HepG2 (cell line): ENCODE measurements around the gene FAM72C. TPM values are rescaled to one million over a fixed set of nuclear protein-coding genes. Genes with fewer than 3 reads are reported as not detected.
"Not testable (repeated sequence)": the region's sequence is repeated elsewhere in the genome, so short reads cannot be mapped to it uniquely, and the experiment has no call there.

ENCODE experiments used
- ATAC-seq: fragments of 200-7000 bp; cut with Tn5 transposase; 3 replicates; pipeline ENCODE4 v1.9.1; 2020; ENCODE audit warnings: mild to moderate bottlenecking, moderate library complexity
- Bru-seq: library from RNA; stranded (reverse); fragments of 400-500 nt; gene quantifications from one replicate; lab custom pipeline; 2021; lab: Mats Ljungman, UMichigan
- BruChase-seq, 2 experiments: library from RNA; stranded (reverse); fragments of 400-500 nt; gene quantifications; one replicate each; lab custom pipeline; 2021; lab: Mats Ljungman, UMichigan
- BruUV-seq: library from RNA; stranded (reverse); fragments of 400-500 nt; replicated peaks from 2 replicates; lab custom pipeline; 2021; lab: Mats Ljungman, UMichigan
- CTCF ChIA-PET: fragments of 300-600 bp; formaldehyde crosslinking; extraction: SDS; loops from one replicate; lab custom pipeline; 2021; ENCODE audit warnings: low total read pairs, inconsistent platforms, low intra/inter-chr PET ratio; lab: Yijun Ruan, JAX
- POLR2A ChIA-PET: fragments of 350-600 bp; sonication (Branson Sonifier 250); formaldehyde crosslinking; loops from one replicate; lab custom pipeline; 2020; ENCODE audit warnings: antibody characterized with exemption, inconsistent platforms; lab: Yijun Ruan, JAX
- DNase-seq: peaks from one replicate; pipeline ENCODE4 v3.0.0-alpha.2; 2015; ENCODE audit warnings: low spot score
- FAIRE-seq: peaks from 3 replicates; lab custom pipeline; 2011; peaks lifted over from hg19 to GRCh38; lab: Jason Lieb, UNC
- H2AFZ ChIP-seq: one replicate; pipeline ENCODE4 v1.6.1; 2011; ENCODE audit warnings: low read length, inconsistent platforms
- H3K27ac ChIP-seq: fragments of 300-600 bp; 3 replicates; pipeline ENCODE4 v1.8.0; 2011; ENCODE audit warnings: mixed run types, mild to moderate bottlenecking, mixed read lengths, low read length, inconsistent platforms; ENCODE audit not compliant: insufficient read depth; ENCODE audit errors: extremely low read length
- H3K27me3 ChIP-seq, 2 experiments: fragments of 200-600 bp in 1 of 2; 2 replicates in 1 of 2; 3 replicates in 1 of 2; pipeline versions ENCODE4 v1.6.0 to v1.8.0; 2011; ENCODE audit warnings: low read length in 2 of 2, mild to moderate bottlenecking in 2 of 2, moderate library complexity in 2 of 2, inconsistent platforms in 1 of 2; ENCODE audit not compliant: insufficient read depth in 2 of 2, control insufficient read depth in 1 of 2
- H3K36me3 ChIP-seq, 2 experiments: fragments of 200-600 bp in 1 of 2; replicated peaks in 1 of 2; 2 replicates in 1 of 2; 3 replicates in 1 of 2; pipeline versions ENCODE4 v1.5.1 to v1.8.0; 2011; ENCODE audit warnings: low read length in 2 of 2, inconsistent platforms in 1 of 2; ENCODE audit not compliant: insufficient read depth in 2 of 2, control insufficient read depth in 1 of 2
- H3K4me1 ChIP-seq: 2 replicates; pipeline ENCODE4 v1.5.1; 2012; ENCODE audit warnings: low read length, inconsistent platforms; ENCODE audit not compliant: insufficient read depth
- H3K4me2 ChIP-seq: 2 replicates; pipeline ENCODE4 v1.6.0; 2011; ENCODE audit warnings: low read depth, low read length, inconsistent platforms
- H3K4me3 ChIP-seq, 3 experiments: fragments of 200-600 bp in 1 of 3; sonication (generic), shearing (Covaris generic) in 1 of 3; replicated peaks in 1 of 3; 2 replicates each; pipeline ENCODE4 v1.5.1; 2011 to 2016; ENCODE audit warnings: low read length in 3 of 3, inconsistent platforms in 2 of 3, low read depth in 2 of 3, mild to moderate bottlenecking in 2 of 3, control low read depth in 1 of 3, mixed read lengths in 1 of 3; ENCODE audit not compliant: insufficient read depth in 1 of 3
- H3K79me2 ChIP-seq: one replicate; pipeline ENCODE4 v1.6.1; 2011; ENCODE audit warnings: low read length, inconsistent platforms; ENCODE audit not compliant: insufficient read depth
- H3K9ac ChIP-seq: 2 replicates; pipeline ENCODE4 v1.6.0; 2011; ENCODE audit warnings: mild to moderate bottlenecking, low read depth, low read length, inconsistent platforms; ENCODE audit not compliant: insufficient read depth
- H3K9me3 ChIP-seq: 2 replicates; pipeline ENCODE4 v1.5.1; 2012; ENCODE audit warnings: mild to moderate bottlenecking, low read length
- H4K20me1 ChIP-seq: 2 replicates; pipeline ENCODE4 v1.6.0; 2011; ENCODE audit warnings: inconsistent platforms, mild to moderate bottlenecking, low read length, moderate library complexity; ENCODE audit not compliant: insufficient read depth
- WGBS: methylation state at CpG from one replicate; pipeline ENCODE4 v1.1.6; 2017; ENCODE audit warnings: low lambda C conversion rate; 5-methylcytosine and 5-hydroxymethylcytosine counted together
- in situ Hi-C: cut with HindIII; loops from 2 replicates; pipeline ENCODE4 v1.10.0; 2017; ENCODE audit warnings: low pct_unique_long_range_greater_than_20kb; ENCODE audit not compliant: extremely low pct_ligation_motif_present
- intact Hi-C: fragments of 100-400 bp; cut with micrococcal nuclease; formaldehyde crosslinking; loops from one replicate; pipeline ENCODE4 v1.10.0; 2022; ENCODE audit not compliant: unreplicated experiment
- long read RNA-seq, 2 experiments: library from RNA in 1 of 2; library from polyadenylated mRNA in 1 of 2; stranded (forward) in 1 of 2; unstranded in 1 of 2; transcript quantifications; one replicate each; pipeline ENCODE4 v2.0.0, GENCODE V29; 2019 to 2022
- polyA minus RNA-seq, 3 experiments: library from RNA; depleted of rRNA, polyadenylated mRNA; stranded (reverse); fragments of >200 nt; gene quantifications; 2 replicates each; pipeline ENCODE4 v1.2.3, GENCODE V29; 2011; ENCODE audit warnings: low replicate concordance in 1 of 3
- polyA plus RNA-seq, 8 experiments: library from polyadenylated mRNA; depleted of rRNA in 3 of 8; stranded (reverse) in 7 of 8; unstranded in 1 of 8; fragments of >200 nt; fragmentation: Illumina TruSeq in 4 of 8; extraction: Trizol in 4 of 8; gene quantifications; 2 replicates each; pipeline versions ENCODE4 v1.2.1 to v1.2.3, GENCODE V29; 2011 to 2016; ENCODE audit warnings: low read depth in 4 of 8, missing spikeins in 1 of 8, mixed read lengths in 1 of 8; ENCODE audit not compliant: insufficient read depth in 1 of 8
- total RNA-seq, 5 experiments: library from RNA; depleted of rRNA; stranded (reverse); fragments of >200 nt; fragmentation: Illumina TruSeq; extraction: Trizol; gene quantifications; 2 replicates each; pipeline ENCODE4 v1.2.3, GENCODE V29; 2016; ENCODE audit warnings: low read depth in 1 of 5

The FAM72C gene
- total RNA-seq (2016; rRNA removed; fragmentation: Illumina TruSeq; extraction: Trizol): 3.0 and 3.9 TPM in 2 replicates
- 0.40 and 0.79 TPM in 2 replicates for total RNA-seq (2016; cell fraction: cytosol; rRNA removed; fragmentation: Illumina TruSeq; extraction: Trizol; ENCODE audit: low read depth)
- 2.9 and 3.7 TPM in 2 replicates for total RNA-seq (2016; cell fraction: insoluble cytoplasmic fraction; rRNA removed; fragmentation: Illumina TruSeq; extraction: Trizol)
- total RNA-seq (2016; cell fraction: membrane; rRNA removed; fragmentation: Illumina TruSeq; extraction: Trizol): 1.2 and 1.8 TPM in 2 replicates
- 0.99 and 1.8 TPM in 2 replicates for total RNA-seq (2016; cell fraction: nucleus; rRNA removed; fragmentation: Illumina TruSeq; extraction: Trizol)
- polyA plus RNA-seq (2011; rRNA removed): 1.9 and 2.8 TPM in 2 replicates
- polyA plus RNA-seq (2011; cell fraction: cytosol; rRNA removed): 1.4 and 1.7 TPM in 2 replicates
- polyA plus RNA-seq (2011; cell fraction: nucleus; rRNA removed): 0.68 and 1.1 TPM in 2 replicates
- polyA plus RNA-seq (2012): 1.5 and 3.5 TPM in 2 replicates
- 0.09 and 0.15 TPM in 2 replicates for polyA plus RNA-seq (2016; cell fraction: cytosol; fragmentation: Illumina TruSeq; extraction: Trizol; ENCODE audit: low read depth)
- polyA plus RNA-seq (2016; cell fraction: insoluble cytoplasmic fraction; fragmentation: Illumina TruSeq; extraction: Trizol; ENCODE audit: low read depth): 3.6 and 7.8 TPM in 2 replicates
- polyA plus RNA-seq (2016; cell fraction: membrane; fragmentation: Illumina TruSeq; extraction: Trizol; ENCODE audit: low read depth): 0.45 and 0.94 TPM in 2 replicates
- 4.6 and 8.3 TPM in 2 replicates for polyA plus RNA-seq (2016; cell fraction: nucleus; fragmentation: Illumina TruSeq; extraction: Trizol; ENCODE audit: insufficient read depth, low read depth)
- 0.64 and 6.7 TPM in 2 replicates for polyA minus RNA-seq (2011; rRNA and poly(A)+ RNA removed; ENCODE audit: low replicate concordance)
- 1.4 and 2.1 TPM in 2 replicates for polyA minus RNA-seq (2011; cell fraction: cytosol; rRNA and poly(A)+ RNA removed)
- 0.37 and 0.77 TPM in 2 replicates for polyA minus RNA-seq (2011; cell fraction: nucleus; rRNA and poly(A)+ RNA removed)
- Bru-seq, nascent RNA: percentile 25 among the genes with signal in this experiment
- percentile 32 among the genes with signal in this experiment for BruChase-seq, experiment 1, labeled RNA remaining after a 6-hour chase
- BruChase-seq, experiment 2, labeled RNA remaining after a 2-hour chase: percentile 31 among the genes with signal in this experiment
- long read RNA-seq, experiment 1, partial matches to known transcripts: 1 of 3 reads
- long read RNA-seq, experiment 1, other reads (novel, unspliced or antisense): 1 of 3 reads
- long read RNA-seq, experiment 2, partial matches to known transcripts: 0 of 3 reads
- long read RNA-seq, experiment 2, other reads (novel, unspliced or antisense): 1 of 3 reads

- H3K79me2 ChIP-seq, POLR2A ChIA-PET, H3K4me2 ChIP-seq, H3K27ac ChIP-seq, CTCF ChIA-PET, in situ Hi-C loops, BruUV-seq, intact Hi-C loops, H3K9ac ChIP-seq, H4K20me1 ChIP-seq, H2AFZ ChIP-seq, H3K27me3 ChIP-seq, FAIRE-seq, H3K9me3 ChIP-seq, H3K4me1 ChIP-seq, H3K36me3 ChIP-seq, DNase-seq, H3K4me3 ChIP-seq: not testable (repeated sequence)
- no CpG with 5 or more reads among the region's 48 CpGs for WGBS
- peak; percentile 83 for ATAC-seq
These were observed at the start of gene FAM72C for GRCh38 chr1:143971924-143972700. TSS of gene FAM72C (minus strand) at chr1:143971986. CDS start at chr1:143971141, 845 bp downstream.

GRCh38 chr1:144020001-144020738 is 48.4 kb upstream of the FAM72C start:
- intact Hi-C loops, H3K9me3 ChIP-seq, H4K20me1 ChIP-seq, in situ Hi-C loops, CTCF ChIA-PET, BruUV-seq, H3K36me3 ChIP-seq, DNase-seq, H3K27ac ChIP-seq, H3K9ac ChIP-seq, H2AFZ ChIP-seq, H3K4me2 ChIP-seq, ATAC-seq, H3K4me3 ChIP-seq, POLR2A ChIA-PET, H3K79me2 ChIP-seq, H3K27me3 ChIP-seq, FAIRE-seq, H3K4me1 ChIP-seq: not testable (repeated sequence)
- 25% methylated on average over 1 of the region's 3 CpGs for WGBS

- H2AFZ ChIP-seq, H3K9ac ChIP-seq, H3K4me1 ChIP-seq, POLR2A ChIA-PET, H3K27me3 ChIP-seq, ATAC-seq, intact Hi-C loops, H3K9me3 ChIP-seq, FAIRE-seq, H3K4me2 ChIP-seq, H3K36me3 ChIP-seq, H3K79me2 ChIP-seq, H3K4me3 ChIP-seq, BruUV-seq, H4K20me1 ChIP-seq, H3K27ac ChIP-seq, CTCF ChIA-PET, in situ Hi-C loops, DNase-seq: not testable (repeated sequence)
- no CpG with 5 or more reads among the region's 2 CpGs for WGBS
These were observed 47.3 kb upstream of the FAM72C start for GRCh38 chr1:144019101-144019500.
